ENCODE measurements around the gene LDLRAD3. TPM values are rescaled to one million over a fixed set of nuclear protein-coding genes. Genes with fewer than 3 reads are reported as not detected.

The LDLRAD3 gene
- total and polyA plus RNA-seq, 3 experiments from 2014 or later: 0.09 to 0.44 TPM; not detected in 1

DNA sequence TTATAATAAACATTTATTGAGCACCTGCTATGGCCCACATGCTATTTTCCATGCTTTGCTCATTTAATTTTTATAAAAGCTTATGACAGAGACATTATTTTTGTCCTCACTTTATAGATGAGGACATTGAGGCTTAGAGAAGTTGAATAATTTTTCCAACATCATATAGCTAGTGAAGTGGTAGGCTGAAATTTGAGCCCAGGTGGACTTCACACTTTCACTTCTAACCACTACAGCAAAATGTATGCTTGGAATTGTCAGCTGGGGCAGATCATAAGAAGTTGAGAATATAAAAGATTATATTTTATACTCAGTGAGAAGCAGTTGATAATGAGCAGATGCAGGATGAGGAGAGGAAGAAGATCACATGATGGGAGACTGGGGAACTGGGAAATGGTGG, 146.1 kb downstream of the LDLRAD3 start:
- POLR2A ChIA-PET: no interaction called here
- no peaks in the 10 kb centered on the region for H3K4me1 ChIP-seq (ENCODE audit: insufficient read depth, low read length)
- H3K27me3 Mint-ChIP-seq: peaks cover 8 to 54% of the 10 kb centered on the region in 2 donors

DNA sequence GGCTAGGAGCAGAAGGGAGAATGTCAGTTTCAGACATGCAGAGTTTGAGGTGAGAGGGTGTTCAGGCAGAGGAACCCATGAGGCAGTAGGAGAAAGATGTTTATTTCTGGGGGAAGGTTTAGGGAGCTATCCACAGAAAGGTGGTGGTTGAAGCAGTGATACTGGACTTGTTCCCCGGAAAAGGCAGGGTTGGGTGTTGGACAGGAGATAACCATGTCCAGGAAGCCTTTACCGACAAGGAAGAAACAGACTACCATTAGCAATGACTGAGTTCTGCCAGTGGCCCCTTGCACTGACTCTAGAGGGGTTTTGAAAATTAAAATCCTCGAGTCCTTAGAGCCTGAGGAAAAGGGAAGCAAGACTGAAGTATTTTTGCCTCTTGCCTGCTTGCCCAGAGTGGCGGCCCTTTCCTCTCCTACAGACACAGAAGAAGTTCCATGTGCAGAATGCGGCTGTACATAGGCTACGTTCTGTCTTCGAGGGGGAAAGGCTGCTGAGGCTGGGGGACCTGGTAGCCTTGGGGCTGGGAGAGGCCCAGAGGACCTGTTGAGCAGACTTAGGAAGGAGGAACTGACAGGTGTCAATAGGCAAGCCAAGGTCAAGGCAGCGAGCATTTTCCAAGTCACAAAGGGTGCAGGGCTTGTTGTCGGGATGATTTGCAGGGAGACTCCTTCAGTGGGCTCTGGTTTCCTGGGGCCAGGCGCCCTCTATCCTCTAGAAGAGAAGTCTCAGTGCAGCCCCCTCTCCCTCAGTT, 146.7 kb downstream of the LDLRAD3 start:
- Histone ChIP-seq H3K27me3 (ENCODE audit: insufficient read depth, low read length, poor library complexity, severe bottlenecking) (no peaks in the 10 kb centered on the region), H3K27ac (ENCODE audit: low read depth, low read length) (no peak overlapping the region), H3K4me3 (ENCODE audit: low read length) (no peak overlapping the region), H3K4me1 (ENCODE audit: insufficient read depth, low read length) (no peaks in the 10 kb centered on the region), H3K9me3 (ENCODE audit: low read length) (no peaks in the 10 kb centered on the region), H3K36me3 (ENCODE audit: insufficient read depth, low read length) (no peaks in the 10 kb centered on the region)
- peaks cover 6 to 60% of the 10 kb centered on the region in 2 donors for H3K27me3 Mint-ChIP-seq
- ChIA-PET POLR2A (no interaction called here), CTCF (no interaction called here)
- DNase-seq: no peak
- no peaks in the 10 kb centered on the region for H3K4me1 Mint-ChIP-seq
- peaks cover 0 to 10% (median 3%) of the 10 kb centered on the region in 5 donors for H3K9me3 Mint-ChIP-seq
- no peaks in the 10 kb centered on the region for H3K36me3 Mint-ChIP-seq
- H3K4me3 Mint-ChIP-seq: no peak overlapping the region
- no peak overlapping the region for H3K27ac Mint-ChIP-seq

More for the DNA sequence above, 146.1 kb downstream of the LDLRAD3 start:
- peaks cover 2 to 10% (median 4%) of the 10 kb centered on the region in 5 donors for H3K9me3 Mint-ChIP-seq
- H3K4me3 Mint-ChIP-seq: no peak overlapping the region
- Histone ChIP-seq H3K27me3 (ENCODE audit: insufficient read depth, low read length, poor library complexity, severe bottlenecking) (no peaks in the 10 kb centered on the region), H3K9me3 (ENCODE audit: low read length) (no peaks in the 10 kb centered on the region), H3K4me3 (ENCODE audit: low read length) (no peak overlapping the region), H3K27ac (ENCODE audit: low read depth, low read length) (no peak overlapping the region), H3K36me3 (ENCODE audit: insufficient read depth, low read length) (no peaks in the 10 kb centered on the region)
- no peaks in the 10 kb centered on the region for H3K4me1 Mint-ChIP-seq
- no peak overlapping the region for H3K27ac Mint-ChIP-seq
- no peak for DNase-seq
- H3K36me3 Mint-ChIP-seq: no peaks in the 10 kb centered on the region
- CTCF ChIA-PET: no interaction called here

DNA sequence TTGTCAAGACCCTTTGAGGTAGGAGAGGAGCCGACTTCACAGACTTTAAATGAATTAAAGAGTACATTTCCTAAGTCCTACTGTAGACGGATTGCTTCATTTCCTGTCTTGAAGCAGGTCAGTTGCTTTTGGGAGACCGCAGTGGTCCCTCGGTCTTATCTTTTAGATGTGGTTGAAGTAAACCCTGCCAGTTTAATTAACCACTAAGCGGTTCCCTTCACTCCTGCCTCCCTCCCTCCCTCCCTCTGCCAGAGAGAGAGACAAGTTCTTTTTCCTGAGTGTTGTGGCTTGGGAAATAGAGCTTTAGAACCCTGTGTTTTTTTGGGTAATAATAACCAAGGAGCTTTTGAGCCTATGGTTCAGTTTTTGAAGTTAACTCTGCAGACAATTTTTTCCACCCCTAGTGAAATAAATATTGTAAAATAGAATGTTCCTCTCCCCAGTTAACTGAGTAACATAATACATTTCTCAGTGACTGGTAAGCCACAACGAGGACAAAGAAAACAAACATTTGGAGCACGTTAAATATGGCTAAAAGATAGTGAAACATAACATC, 147.5 kb downstream of the LDLRAD3 start:
- Mint-ChIP-seq H3K4me1 (no peaks in the 10 kb centered on the region), H3K27me3 (peaks cover 9 to 62% of the 10 kb centered on the region in 2 donors), H3K9me3 (peaks cover 0 to 4% (median under 1%) of the 10 kb centered on the region in 5 donors), H3K36me3 (no peaks in the 10 kb centered on the region), H3K27ac (no peak overlapping the region), H3K4me3 (no peak overlapping the region)
- Histone ChIP-seq H3K4me1 (ENCODE audit: insufficient read depth, low read length) (no peaks in the 10 kb centered on the region), H3K27ac (ENCODE audit: low read depth, low read length) (no peak overlapping the region), H3K36me3 (ENCODE audit: insufficient read depth, low read length) (no peaks in the 10 kb centered on the region), H3K27me3 (ENCODE audit: insufficient read depth, low read length, poor library complexity, severe bottlenecking) (no peaks in the 10 kb centered on the region), H3K4me3 (ENCODE audit: low read length) (no peak overlapping the region), H3K9me3 (ENCODE audit: low read length) (no peaks in the 10 kb centered on the region)
- ChIA-PET CTCF (no interaction called here), POLR2A (no interaction called here)
- DNase-seq: no peak

DNA sequence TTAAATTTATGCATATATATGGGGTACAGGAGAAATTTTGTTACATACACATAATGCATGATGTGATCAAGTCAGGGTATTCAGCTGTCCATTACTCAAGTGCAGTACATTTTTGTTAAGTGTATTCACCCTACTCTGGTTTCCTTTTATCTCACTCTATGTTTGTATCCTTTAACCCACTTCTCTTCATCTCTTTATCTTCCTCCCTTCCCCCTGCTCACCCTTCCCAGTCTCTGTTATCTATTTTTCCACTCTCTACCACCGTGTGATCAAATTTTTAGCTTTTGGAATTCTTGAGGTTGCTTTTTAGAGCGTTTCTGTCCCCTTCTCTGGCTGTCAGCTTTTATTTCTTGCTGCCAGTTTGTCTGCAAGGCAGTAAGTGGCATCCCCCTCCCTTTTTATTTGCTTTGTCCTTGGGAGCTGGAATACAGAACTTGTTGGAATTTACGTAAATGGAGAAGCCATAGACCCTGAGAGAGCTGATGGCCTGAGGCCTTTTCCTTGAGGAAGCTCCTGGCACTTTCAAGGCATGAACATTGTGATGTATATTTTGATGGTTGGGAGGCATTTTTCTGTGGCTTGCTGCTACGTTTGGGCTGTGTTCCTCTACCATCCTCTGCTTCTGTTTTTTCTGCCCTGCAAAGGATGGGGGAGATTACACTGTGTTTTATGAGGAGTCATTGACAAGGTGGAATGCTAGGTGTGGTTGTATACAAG, 148.6 kb downstream of the LDLRAD3 start:
- Mint-ChIP-seq H3K27ac (peak overlapping the region in 1 of 8 donors; percentile 78), H3K9me3 (peaks cover 0 to 3% (median 0%) of the 10 kb centered on the region in 5 donors), H3K36me3 (no peaks in the 10 kb centered on the region), H3K27me3 (peaks cover 9 to 70% of the 10 kb centered on the region in 2 donors), H3K4me1 (no peaks in the 10 kb centered on the region), H3K4me3 (no peak overlapping the region)
- Histone ChIP-seq H3K27me3 (ENCODE audit: insufficient read depth, low read length, poor library complexity, severe bottlenecking) (no peaks in the 10 kb centered on the region), H3K4me1 (ENCODE audit: insufficient read depth, low read length) (no peaks in the 10 kb centered on the region), H3K4me3 (ENCODE audit: low read length) (no peak overlapping the region), H3K36me3 (ENCODE audit: insufficient read depth, low read length) (no peaks in the 10 kb centered on the region), H3K27ac (ENCODE audit: low read depth, low read length) (no peak overlapping the region), H3K9me3 (ENCODE audit: low read length) (no peaks in the 10 kb centered on the region)
- ChIA-PET POLR2A (no interaction called here), CTCF (no interaction called here)
- DNase-seq: no peak

DNA sequence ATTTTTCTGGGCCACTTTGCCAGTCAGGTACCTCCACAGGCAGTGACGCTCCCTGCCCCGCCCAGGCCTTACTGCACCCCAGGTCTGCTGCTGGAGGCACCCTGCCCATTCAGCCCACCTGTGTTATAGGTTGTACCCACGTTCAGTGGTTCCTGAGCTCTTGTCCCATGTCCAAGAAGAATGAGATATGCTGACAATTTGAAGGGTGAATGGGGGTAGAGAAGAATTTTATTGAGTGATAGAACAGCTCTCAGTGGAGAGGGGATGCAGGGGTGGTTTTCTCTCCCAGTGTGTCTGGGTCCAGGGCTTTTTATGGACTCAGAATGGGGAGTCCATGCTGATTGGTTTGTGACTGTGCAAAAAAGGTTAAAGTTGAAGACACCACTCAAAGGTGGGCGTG, 149.7 kb downstream of the LDLRAD3 start:
- no peak overlapping the region for H3K27ac Mint-ChIP-seq

DNA sequence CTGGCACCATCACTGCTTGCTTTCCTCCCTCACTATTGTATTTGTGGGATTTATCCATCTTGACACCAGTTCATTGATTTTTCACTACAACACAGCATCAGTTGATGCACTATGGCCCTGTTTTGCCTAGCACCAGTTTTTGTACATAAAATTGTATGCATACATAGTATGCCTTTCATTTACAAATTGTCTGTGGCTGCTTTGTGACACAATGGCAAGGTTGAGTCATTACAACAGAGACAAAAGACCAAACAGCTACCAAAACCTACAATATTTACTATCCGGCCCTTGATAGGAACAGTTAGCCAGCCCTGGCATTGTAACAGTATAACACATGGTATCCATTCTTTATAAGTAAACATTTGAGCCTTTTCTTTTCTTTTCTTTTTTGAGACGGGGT, 150.3 kb downstream of the LDLRAD3 start:
- Mint-ChIP-seq H3K27ac (no peak overlapping the region), H3K4me3 (no peak overlapping the region), H3K36me3 (no peaks in the 10 kb centered on the region), H3K9me3 (peaks cover 0 to 4% (median 0%) of the 10 kb centered on the region in 5 donors), H3K4me1 (no peaks in the 10 kb centered on the region), H3K27me3 (peaks cover 10 to 64% of the 10 kb centered on the region in 2 donors)
- H3K4me3 ChIP-seq (ENCODE audit: low read length): no peak overlapping the region
- no peaks in the 10 kb centered on the region for H3K4me1 ChIP-seq (ENCODE audit: insufficient read depth, low read length)
- no peaks in the 10 kb centered on the region for H3K27me3 ChIP-seq (ENCODE audit: insufficient read depth, low read length, poor library complexity, severe bottlenecking)
- CTCF ChIA-PET: interaction anchor here (0.9 kb wide), 1 partner anchor 9 kb away, joined by 3 read pairs; no protein-coding TSS in a partner anchor
- H3K9me3 ChIP-seq (ENCODE audit: low read length): no peaks in the 10 kb centered on the region
- no peaks in the 10 kb centered on the region for H3K36me3 ChIP-seq (ENCODE audit: insufficient read depth, low read length)
- DNase-seq: no peak
- no peak overlapping the region for H3K27ac ChIP-seq (ENCODE audit: low read depth, low read length)
- POLR2A ChIA-PET: no interaction called here

More for the DNA sequence above, 149.7 kb downstream of the LDLRAD3 start:
- Mint-ChIP-seq H3K27me3 (peaks cover 10 to 69% of the 10 kb centered on the region in 2 donors), H3K9me3 (peaks cover 0 to 2% (median 0%) of the 10 kb centered on the region in 5 donors), H3K36me3 (no peaks in the 10 kb centered on the region), H3K4me3 (no peak overlapping the region), H3K4me1 (no peaks in the 10 kb centered on the region)
- ChIA-PET POLR2A (no interaction called here), CTCF (interaction anchor here (0.9 kb wide), 1 partner anchor 8 kb away, joined by 3 read pairs; no protein-coding TSS in a partner anchor)
- H3K4me3 ChIP-seq (ENCODE audit: low read length): no peak overlapping the region
- H3K27ac ChIP-seq (ENCODE audit: low read depth, low read length): no peak overlapping the region
- H3K27me3 ChIP-seq (ENCODE audit: insufficient read depth, low read length, poor library complexity, severe bottlenecking): no peaks in the 10 kb centered on the region
- no peaks in the 10 kb centered on the region for H3K4me1 ChIP-seq (ENCODE audit: insufficient read depth, low read length)
- DNase-seq: no peak
- H3K36me3 ChIP-seq (ENCODE audit: insufficient read depth, low read length): no peaks in the 10 kb centered on the region
- no peaks in the 10 kb centered on the region for H3K9me3 ChIP-seq (ENCODE audit: low read length)

DNA sequence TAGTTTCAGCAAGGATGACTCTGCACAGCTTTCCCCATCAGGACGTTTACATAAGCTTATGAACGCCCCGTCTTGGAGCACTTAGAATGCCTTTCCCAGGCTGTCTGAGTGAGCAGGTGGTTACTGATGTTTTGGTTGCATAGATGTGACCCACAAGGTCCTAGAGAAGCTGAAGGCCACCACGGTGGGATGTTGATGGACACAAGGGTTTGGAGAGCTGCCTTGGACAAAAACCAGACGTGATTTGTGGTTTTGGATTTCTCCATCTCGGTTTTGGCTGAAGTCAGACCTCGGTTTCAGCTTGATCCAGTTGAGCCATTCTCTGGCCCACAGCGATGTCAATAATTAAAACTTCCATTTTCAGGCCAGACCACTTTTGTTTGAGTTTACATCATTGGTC, 151.9 kb downstream of the LDLRAD3 start:
- Mint-ChIP-seq H3K4me3 (no peak overlapping the region), H3K4me1 (no peaks in the 10 kb centered on the region), H3K36me3 (no peaks in the 10 kb centered on the region), H3K9me3 (peaks cover 0 to 4% (median 0%) of the 10 kb centered on the region in 5 donors), H3K27ac (no peak overlapping the region), H3K27me3 (peaks cover 6 to 54% of the 10 kb centered on the region in 2 donors)
- Histone ChIP-seq H3K9me3 (ENCODE audit: low read length) (no peaks in the 10 kb centered on the region), H3K4me1 (ENCODE audit: insufficient read depth, low read length) (no peaks in the 10 kb centered on the region), H3K27ac (ENCODE audit: low read depth, low read length) (no peak overlapping the region), H3K27me3 (ENCODE audit: insufficient read depth, low read length, poor library complexity, severe bottlenecking) (no peaks in the 10 kb centered on the region), H3K4me3 (ENCODE audit: low read length) (no peak overlapping the region), H3K36me3 (ENCODE audit: insufficient read depth, low read length) (no peaks in the 10 kb centered on the region)
- CTCF ChIA-PET: no interaction called here
- POLR2A ChIA-PET: no interaction called here
- no peak for DNase-seq

DNA sequence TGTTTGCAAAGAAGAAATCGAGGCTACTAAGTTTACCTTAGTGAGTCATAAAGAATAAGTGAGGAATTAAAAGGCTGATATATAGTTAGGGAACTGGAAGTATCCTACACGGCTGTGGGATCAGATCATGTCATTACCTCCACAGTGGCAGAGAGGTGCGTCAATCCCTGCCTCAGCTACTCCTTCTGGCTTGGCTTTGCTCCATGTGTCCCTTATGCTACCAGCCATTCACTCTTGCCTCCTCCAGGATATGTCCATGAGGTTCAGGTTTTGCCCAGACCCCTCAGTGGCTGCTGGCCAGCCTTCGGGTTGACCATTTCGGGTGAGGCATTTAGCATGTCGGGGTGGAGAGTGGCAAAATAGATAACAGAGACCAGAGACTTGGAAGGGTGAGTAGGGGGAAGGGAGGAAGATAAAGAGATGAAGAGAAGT, 153.4 kb downstream of the LDLRAD3 start:
- H3K36me3 Mint-ChIP-seq: no peaks in the 10 kb centered on the region
- Histone ChIP-seq H3K4me1 (ENCODE audit: insufficient read depth, low read length) (no peaks in the 10 kb centered on the region), H3K4me3 (ENCODE audit: low read length) (no peak overlapping the region), H3K36me3 (ENCODE audit: insufficient read depth, low read length) (no peaks in the 10 kb centered on the region), H3K27ac (ENCODE audit: low read depth, low read length) (no peak overlapping the region), H3K9me3 (ENCODE audit: low read length) (no peaks in the 10 kb centered on the region), H3K27me3 (ENCODE audit: insufficient read depth, low read length, poor library complexity, severe bottlenecking) (no peaks in the 10 kb centered on the region)
- H3K4me1 Mint-ChIP-seq: no peaks in the 10 kb centered on the region
- H3K4me3 Mint-ChIP-seq: no peak overlapping the region
- DNase-seq: no peak
- H3K27me3 Mint-ChIP-seq: peaks cover 6 to 43% of the 10 kb centered on the region in 2 donors
- H3K9me3 Mint-ChIP-seq: peaks cover 0 to 4% (median 0%) of the 10 kb centered on the region in 5 donors
- CTCF ChIA-PET: no interaction called here
- POLR2A ChIA-PET: no interaction called here
- no peak overlapping the region for H3K27ac Mint-ChIP-seq
